ENCODE data around the gene SPIRE1. TPM values are rescaled to one million over a fixed set of nuclear protein-coding genes. Genes with fewer than 3 reads are reported as not detected.

Gene SPIRE1
- total and polyA plus RNA-seq, 2 of the 4 experiments (the other 2 are of a cell fraction), result 11.6 to 31.4 TPM

DNA sequence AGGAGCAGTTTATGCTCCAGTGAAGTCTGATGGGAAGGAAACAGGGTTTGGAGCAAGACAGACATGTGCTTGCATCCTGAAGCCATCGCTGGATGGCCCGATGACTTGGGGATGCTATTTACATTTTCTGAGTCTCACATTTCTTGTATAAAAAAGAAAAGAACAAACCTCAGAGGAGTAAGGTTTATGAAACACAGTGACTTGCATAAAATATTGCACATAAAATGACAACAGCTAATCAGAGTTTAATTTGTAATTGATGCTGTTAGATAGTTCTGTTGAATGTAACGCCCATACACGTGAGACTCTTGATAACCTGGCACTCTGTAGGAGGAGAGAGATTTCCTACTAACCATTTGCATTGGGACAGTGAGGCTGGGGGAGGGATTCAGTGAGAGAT, 233.7 kb downstream of the SPIRE1 start:
- peaks cover 19% of the 10 kb centered on the region for H3K36me3 ChIP-seq (ENCODE audit: control insufficient read depth, insufficient read depth, low read length)
- no peaks in the 10 kb centered on the region for H3K27me3 ChIP-seq (ENCODE audit: control insufficient read depth, insufficient read depth, low read length)
- peak; percentile 51 for TF ChIP-seq NFE2L2 (IDR thresholded peaks at IDR 0.05; ENCODE audit: low read depth, low read length)
- TF ChIP-seq, protein P1, sequence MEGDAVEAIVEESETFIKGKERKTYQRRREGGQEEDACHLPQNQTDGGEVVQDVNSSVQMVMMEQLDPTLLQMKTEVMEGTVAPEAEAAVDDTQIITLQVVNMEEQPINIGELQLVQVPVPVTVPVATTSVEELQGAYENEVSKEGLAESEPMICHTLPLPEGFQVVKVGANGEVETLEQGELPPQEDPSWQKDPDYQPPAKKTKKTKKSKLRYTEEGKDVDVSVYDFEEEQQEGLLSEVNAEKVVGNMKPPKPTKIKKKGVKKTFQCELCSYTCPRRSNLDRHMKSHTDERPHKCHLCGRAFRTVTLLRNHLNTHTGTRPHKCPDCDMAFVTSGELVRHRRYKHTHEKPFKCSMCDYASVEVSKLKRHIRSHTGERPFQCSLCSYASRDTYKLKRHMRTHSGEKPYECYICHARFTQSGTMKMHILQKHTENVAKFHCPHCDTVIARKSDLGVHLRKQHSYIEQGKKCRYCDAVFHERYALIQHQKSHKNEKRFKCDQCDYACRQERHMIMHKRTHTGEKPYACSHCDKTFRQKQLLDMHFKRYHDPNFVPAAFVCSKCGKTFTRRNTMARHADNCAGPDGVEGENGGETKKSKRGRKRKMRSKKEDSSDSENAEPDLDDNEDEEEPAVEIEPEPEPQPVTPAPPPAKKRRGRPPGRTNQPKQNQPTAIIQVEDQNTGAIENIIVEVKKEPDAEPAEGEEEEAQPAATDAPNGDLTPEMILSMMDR (conservative IDR thresholded peaks at IDR 0.05; ENCODE audit: low read depth, low read length), result no peak
- no peak overlapping the region for H3K27ac ChIP-seq (ENCODE audit: insufficient read depth, low read length)
- no peak overlapping the region for H3K4me2 ChIP-seq (ENCODE audit: low read depth, low read length)
- H2BK15ac ChIP-seq (ENCODE audit: low read depth, low read length), result no peak overlapping the region
- no peak overlapping the region for H2BK5ac ChIP-seq (ENCODE audit: low read depth, low read length, poor library complexity, severe bottlenecking)
- no peak overlapping the region for H2AK9ac ChIP-seq (replicated peaks; ENCODE audit: low read depth, low read length, poor library complexity)
- no peaks in the 10 kb centered on the region for H4K20me1 ChIP-seq (ENCODE audit: insufficient read depth, low read length)
- no peak overlapping the region for H4K8ac ChIP-seq (ENCODE audit: low read depth in 2 of 2, low read length in 2 of 2)
- H3K4me1 ChIP-seq (ENCODE audit: control insufficient read depth, insufficient read depth, low read length), result 0 out of 2 replicates have a peak, but pooled peaks cover 2% of the 10 kb centered on the region
- CTCF ChIA-PET, result interaction anchor here (0.6 kb wide), 1 partner anchor 32 kb away, joined by 6 read pairs; no protein-coding TSS in a partner anchor
- peaks cover 3% of the 10 kb centered on the region; the same call in 1 of the 2 replicates for H3K9me1 ChIP-seq (ENCODE audit: insufficient read depth, low read length)
- DNase-seq (no peak), ATAC-seq (ENCODE audit: low read depth) (no peak)
- no peak overlapping the region for H2AFZ ChIP-seq (replicated peaks; ENCODE audit: low read length, poor library complexity)
- H4K5ac ChIP-seq (ENCODE audit: low read depth, low read length), result no peak overlapping the region
- H3K14ac ChIP-seq (replicated peaks; ENCODE audit: low read depth, low read length), result no peak overlapping the region
- intact Hi-C loops (cut with micrococcal nuclease) (no loop called here), in situ Hi-C loops (cut with MboI; ENCODE audit: low sequenced_read_pairs) (no loop called here), dilution Hi-C loops (cut with HindIII; ENCODE audit: low sequenced_read_pairs, unreplicated experiment) (no loop called here)
- H3K79me1 ChIP-seq (ENCODE audit: low read depth in 1 of 2, low read length in 2 of 2), result peaks cover 3 to 7% of the 10 kb centered on the region in 2 experiments; a peak in 2 of 4 replicates
- no peak overlapping the region for H3K4me3 ChIP-seq (ENCODE audit: insufficient read depth, low read depth, low read length)
- H3K9ac ChIP-seq (ENCODE audit: low read depth, low read length), result no peak overlapping the region
- no peak overlapping the region for H2BK120ac ChIP-seq (ENCODE audit: low read depth, low read length)
- POLR2A ChIA-PET (ENCODE audit: unreplicated experiment), result interaction anchor here (0.9 kb wide), 1 partner anchor 27 kb away, joined by 5 read pairs; no protein-coding TSS in a partner anchor
- BruUV-seq (replicated peaks), result no TSS peak
- H4K91ac ChIP-seq (ENCODE audit: insufficient read depth, low read depth, low read length), result no peak overlapping the region
- H2BK20ac ChIP-seq (ENCODE audit: low read depth, low read length), result no peak overlapping the region
- no peak overlapping the region for H3K18ac ChIP-seq (ENCODE audit: low read depth, low read length)
- no CpG with 5 or more reads among the region's 4 CpGs for WGBS, 2 experiments (ENCODE audit: extremely low coverage in 2 of 2, insufficient read length in 1 of 2)
- peaks cover 6% of the 10 kb centered on the region for H3K9me3 ChIP-seq (ENCODE audit: control insufficient read depth, insufficient read depth, low read length)
- H3K23ac ChIP-seq (ENCODE audit: low read depth, low read length), result no peak overlapping the region
- no peak overlapping the region for H3K56ac ChIP-seq (ENCODE audit: extremely low read depth, insufficient read depth, low read length)
- no peak overlapping the region for H3K4ac ChIP-seq (ENCODE audit: low read depth, low read length)
- no peak overlapping the region for H2AK5ac ChIP-seq (ENCODE audit: low read depth, low read length)

All from IMR-90 (cell line).